Right kidney (tissue), 9 donors: ENCODE measurements around the gene CYTH3.
A peak's percentile ranks its signal among the peaks of the same experiment; 100 is the strongest.
"Not testable (repeated sequence)": the region's sequence is repeated elsewhere in the genome, so short reads cannot be mapped to it uniquely, and the experiment has no call there.

Source experiments
- DNase-seq: peaks from one replicate; pipeline ENCODE4 v3.0.0-alpha.2; 2016
- long read RNA-seq, 8 donors: transcript quantifications; one replicate each; lab custom pipeline, GENCODE V29; 2026

CYTH3 gene, protein sequence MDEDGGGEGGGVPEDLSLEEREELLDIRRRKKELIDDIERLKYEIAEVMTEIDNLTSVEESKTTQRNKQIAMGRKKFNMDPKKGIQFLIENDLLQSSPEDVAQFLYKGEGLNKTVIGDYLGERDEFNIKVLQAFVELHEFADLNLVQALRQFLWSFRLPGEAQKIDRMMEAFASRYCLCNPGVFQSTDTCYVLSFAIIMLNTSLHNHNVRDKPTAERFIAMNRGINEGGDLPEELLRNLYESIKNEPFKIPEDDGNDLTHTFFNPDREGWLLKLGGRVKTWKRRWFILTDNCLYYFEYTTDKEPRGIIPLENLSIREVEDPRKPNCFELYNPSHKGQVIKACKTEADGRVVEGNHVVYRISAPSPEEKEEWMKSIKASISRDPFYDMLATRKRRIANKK
- long read RNA-seq, donor 1, full-length matches to known transcripts, result 10 of 10 reads
- long read RNA-seq, donor 1, partial matches to known transcripts, result 0 of 10 reads
- long read RNA-seq, donor 1, other reads (novel, unspliced or antisense), result 0 of 10 reads
- long read RNA-seq, donor 2, full-length matches to known transcripts, result 4 of 4 reads
- long read RNA-seq, donor 2, partial matches to known transcripts, result 0 of 4 reads
- long read RNA-seq, donor 2, other reads (novel, unspliced or antisense), result 0 of 4 reads
- long read RNA-seq, donor 3, full-length matches to known transcripts, result 3 of 3 reads
- long read RNA-seq, donor 3, partial matches to known transcripts, result 0 of 3 reads
- long read RNA-seq, donor 3, other reads (novel, unspliced or antisense), result 0 of 3 reads
- long read RNA-seq, donor 4, full-length matches to known transcripts, result 9 of 9 reads
- long read RNA-seq, donor 4, partial matches to known transcripts, result 0 of 9 reads
- long read RNA-seq, donor 4, other reads (novel, unspliced or antisense), result 0 of 9 reads
- long read RNA-seq, donor 5, full-length matches to known transcripts, result 8 of 8 reads
- long read RNA-seq, donor 5, partial matches to known transcripts, result 0 of 8 reads
- long read RNA-seq, donor 5, other reads (novel, unspliced or antisense), result 0 of 8 reads
- long read RNA-seq, donor 6, full-length matches to known transcripts, result 7 of 7 reads
- long read RNA-seq, donor 6, partial matches to known transcripts, result 0 of 7 reads
- long read RNA-seq, donor 6, other reads (novel, unspliced or antisense), result 0 of 7 reads
- long read RNA-seq, donor 7, full-length matches to known transcripts, result 9 of 16 reads
- long read RNA-seq, donor 7, partial matches to known transcripts, result 7 of 16 reads
- long read RNA-seq, donor 7, other reads (novel, unspliced or antisense), result 0 of 16 reads
- long read RNA-seq, donor 8, full-length matches to known transcripts, result 9 of 9 reads
- long read RNA-seq, donor 8, partial matches to known transcripts, result 0 of 9 reads
- long read RNA-seq, donor 8, other reads (novel, unspliced or antisense), result 0 of 9 reads

DNA sequence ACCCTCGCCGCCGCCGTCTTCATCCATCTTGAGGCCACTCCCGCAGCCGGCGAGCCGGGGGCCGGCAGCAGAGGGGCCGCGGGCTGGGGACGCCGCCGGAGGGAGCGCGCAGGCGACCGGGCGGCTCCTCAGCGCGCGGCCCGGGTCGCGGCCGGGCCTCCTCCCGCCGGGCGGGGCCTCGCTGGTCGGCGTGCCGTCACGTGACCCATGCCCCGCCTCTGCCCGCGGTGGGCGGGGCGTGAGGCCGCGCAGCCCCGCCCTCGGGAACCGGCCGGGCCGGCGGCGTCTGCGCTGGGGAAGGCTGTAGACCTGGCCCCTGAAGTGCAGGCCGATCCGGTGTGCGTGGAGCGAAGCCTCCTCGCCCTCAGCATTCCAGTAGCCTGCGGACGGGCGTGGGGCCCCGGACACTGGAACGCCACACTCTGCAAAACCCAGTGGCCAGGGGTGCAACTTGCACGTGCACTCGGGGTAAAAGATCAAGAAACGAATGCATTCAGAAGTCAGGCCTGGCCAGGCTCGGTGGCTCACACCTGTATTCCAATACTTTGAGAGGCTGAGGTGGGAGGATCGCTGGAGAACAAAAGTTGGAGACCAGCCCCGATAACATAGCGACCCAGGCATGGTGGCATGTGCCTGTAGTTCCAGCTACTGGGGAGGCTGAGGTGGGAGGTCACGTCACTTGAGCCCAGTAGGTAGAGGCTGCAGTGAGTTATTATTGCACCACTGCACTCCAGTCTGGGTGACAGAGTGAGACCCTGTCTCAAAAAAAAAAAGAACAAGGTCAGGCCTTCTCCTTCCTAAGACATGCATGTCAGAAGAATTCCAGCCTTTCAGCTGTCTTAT, at the start of gene CYTH3:
Gene CYTH3, minus strand, starts transcription at position 144 of the 843 bp plus-strand sequence. Its CDS starts 117 bp downstream, at position 27.
- peak; percentile 92 for DNase-seq

DNA sequence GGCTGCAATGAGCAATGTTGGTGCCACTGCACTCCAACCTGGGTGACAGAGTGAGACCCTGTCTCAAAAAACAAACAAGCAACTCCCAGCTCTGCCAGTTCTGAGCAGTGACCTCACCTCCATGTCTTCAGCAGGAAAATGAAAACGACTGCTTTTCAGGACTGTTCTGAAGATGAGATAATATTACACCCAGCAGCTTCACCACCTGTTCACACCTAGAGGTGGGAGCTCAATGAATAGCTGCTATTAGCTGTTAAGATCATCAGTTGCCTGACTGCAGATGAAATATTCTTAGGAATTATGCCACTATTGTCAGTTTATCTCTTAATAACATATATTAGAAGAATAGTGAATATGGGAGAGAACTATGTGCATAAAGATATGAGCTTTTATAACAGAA, 48.4 kb upstream of the CYTH3 start:
- no peak for DNase-seq

DNA sequence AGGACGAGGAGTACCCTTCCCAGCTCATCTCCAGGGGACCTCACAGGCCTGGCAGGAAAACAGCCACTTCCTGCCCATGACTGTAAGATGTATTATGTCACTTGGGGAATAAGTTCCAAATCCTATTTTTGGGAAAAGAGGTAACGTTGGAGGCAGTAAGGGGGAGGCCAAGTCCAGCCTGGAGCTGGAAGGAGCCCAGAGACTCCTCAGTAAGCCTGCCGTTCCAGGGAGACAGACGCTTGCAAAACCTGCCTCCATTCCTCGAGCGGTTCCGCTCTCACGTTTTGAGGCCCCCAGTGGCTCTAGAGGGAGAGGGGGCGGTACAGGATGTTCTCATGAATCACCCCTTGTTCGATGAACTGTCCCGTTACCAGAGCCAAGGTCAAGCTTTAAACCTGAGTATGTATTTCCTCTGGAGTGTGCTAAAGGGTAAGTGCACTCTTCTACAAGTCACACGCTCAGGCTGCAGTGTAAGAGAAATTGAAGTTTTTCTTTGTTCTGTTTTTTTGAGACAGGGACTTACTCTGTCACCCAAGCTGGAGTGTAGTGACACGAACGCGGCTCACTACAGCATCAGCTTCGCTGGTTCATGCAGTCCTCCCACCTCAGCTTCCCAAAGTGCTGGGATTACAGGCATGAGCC, 45.5 kb upstream of the CYTH3 start:
- peak; percentile 54 for DNase-seq

DNA sequence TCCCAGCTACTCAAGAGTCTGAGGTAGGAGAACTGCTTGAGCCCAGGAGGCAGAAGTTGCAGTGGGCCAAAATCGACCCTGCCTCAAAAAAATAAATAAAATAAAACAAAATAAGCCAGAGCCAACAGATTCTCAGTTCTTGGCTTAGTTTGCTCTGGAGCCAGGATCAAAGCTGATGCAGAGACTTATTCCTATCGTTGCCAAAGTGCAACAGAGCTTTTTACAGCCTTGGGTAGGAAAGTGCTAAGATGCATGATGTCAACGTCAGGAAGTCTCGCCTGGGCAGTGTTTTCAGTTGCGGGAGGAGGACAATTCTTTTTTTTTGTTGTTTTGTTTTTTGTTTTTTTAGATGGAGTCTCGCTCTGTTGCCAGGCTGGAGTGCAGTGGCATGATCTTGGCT, 43.8 kb upstream of the CYTH3 start:
- DNase-seq, result no peak

DNA sequence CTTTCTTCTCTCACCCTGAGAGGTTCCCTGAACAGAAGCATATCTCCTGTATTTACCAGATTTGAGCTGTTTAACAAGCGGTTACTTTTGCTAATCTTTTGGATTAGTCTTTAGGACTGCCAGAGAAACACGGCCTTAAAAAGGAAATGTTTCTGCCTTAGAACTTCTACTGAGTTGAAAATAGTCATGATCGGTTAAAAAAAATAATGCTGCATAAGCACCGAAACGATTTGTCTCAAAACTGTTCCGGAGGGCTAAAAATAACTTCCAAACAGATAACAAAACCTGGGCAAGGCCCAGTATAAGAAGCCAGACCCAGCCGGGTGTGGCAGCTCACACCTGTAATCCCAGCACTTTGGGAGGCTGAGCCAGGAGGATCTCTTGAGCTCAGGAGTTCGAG, 43.3 kb upstream of the CYTH3 start:
- DNase-seq, result no peak

DNA sequence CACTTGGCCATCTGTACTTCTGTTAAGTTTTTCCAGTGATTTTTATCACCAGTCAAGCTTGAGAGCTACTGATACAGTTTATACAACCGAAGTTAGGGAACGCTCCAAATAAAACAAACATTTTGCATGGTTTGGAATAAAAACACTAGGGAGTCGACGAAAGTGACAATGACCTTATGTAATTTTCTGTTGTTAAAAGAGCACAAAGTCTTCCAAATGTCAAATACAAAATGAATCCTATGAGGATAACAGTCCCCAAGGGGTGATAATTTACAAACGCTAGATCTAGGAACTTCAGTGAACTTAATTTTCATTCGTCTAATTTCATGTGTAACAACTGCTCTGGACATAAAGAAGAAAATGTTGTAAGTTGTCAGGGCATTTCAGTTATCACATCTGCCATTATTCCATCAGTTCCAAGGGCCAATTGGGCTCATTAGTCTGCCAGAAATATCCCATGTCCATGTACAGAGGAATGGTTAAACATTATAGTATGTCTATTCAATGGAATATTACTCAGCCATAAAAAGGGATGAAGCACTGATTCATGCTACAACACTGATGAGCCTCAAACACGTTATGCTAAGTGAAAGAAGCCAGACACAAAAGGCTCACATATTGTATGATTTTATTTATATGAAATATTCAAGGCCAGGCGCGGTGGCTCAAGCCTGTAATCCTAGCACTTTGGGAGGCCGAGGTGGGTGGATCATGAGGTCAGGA, 38.0 kb upstream of the CYTH3 start:
- DNase-seq, result no peak

DNA sequence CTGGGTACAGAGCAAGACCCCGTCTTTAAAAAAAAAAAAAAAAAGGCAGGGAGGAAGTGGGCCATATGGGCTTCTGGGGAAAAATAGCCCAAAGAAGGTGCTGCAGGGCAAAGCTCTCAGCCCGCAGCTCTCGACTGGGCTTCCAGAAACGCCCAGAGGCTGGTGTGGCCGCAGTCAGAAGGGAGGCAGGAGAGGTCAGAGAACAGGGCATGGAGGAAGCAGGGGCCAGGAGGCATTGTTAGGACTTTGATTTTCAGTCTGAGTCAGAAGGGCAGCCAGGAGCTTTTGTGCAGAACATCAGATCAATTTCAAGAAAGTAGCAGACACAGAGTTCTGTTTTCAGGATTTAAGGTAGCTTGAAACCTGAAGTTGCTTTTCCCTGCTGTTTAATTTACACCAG, 35.3 kb upstream of the CYTH3 start:
- no peak for DNase-seq

DNA sequence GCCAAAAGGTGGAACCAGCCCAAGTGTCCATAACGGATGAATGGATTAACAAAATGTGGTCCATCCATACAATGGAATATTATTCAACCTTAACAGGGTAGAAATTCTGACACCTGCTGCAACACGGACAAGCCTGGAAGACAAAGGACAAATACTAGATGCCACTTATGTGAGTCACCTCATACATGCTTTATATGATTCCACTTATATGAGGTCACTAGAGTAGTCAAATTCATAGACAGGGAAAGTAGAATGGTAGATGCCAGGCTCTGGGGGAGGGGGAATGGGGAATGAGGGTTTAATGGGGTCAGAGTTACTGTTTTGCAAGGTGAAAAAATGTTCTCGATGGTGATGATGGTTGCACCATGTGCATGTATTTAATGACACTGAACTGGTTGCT, 34.0 kb upstream of the CYTH3 start:
- DNase-seq, result no peak

DNA sequence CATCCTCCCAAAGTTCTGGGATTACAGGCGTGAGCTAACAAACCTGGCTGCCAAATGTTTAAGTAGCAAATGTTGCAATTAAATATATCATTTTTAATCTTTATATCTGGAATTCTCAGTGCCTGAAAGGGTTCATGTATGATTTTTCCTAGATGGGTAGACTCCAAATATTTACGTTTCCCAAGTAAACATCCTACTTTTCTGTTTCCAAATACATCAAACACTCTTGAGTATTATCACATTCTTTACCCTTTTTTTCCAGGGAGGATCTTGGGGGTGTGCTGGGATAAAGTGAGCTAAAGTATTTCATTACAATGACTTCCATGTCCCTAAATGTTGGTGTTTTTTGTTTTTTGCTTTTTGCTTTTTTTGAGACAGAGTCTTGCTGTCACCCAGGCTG, 32.9 kb upstream of the CYTH3 start:
- DNase-seq, result no peak

DNA sequence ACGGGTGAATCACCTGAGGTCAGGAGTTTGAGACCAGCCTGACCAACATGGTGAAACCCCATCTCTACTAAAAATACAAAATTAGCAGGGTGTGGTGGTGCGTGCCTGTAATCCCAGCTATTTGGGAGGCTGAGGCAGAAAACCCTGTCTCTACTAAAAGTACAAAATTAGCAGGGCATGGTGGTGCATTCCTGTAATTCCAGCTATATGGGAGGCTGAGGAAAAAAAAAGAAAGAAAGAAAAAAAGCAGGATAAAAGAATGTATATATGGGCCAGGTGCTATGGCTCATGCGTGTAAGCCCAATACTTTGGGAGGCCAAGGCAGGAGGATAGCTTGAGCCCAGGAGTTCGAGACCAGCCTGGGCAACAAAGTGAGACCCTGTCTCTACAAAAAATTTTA, 29.0 kb upstream of the CYTH3 start:
- not testable (repeated sequence) for DNase-seq

DNA sequence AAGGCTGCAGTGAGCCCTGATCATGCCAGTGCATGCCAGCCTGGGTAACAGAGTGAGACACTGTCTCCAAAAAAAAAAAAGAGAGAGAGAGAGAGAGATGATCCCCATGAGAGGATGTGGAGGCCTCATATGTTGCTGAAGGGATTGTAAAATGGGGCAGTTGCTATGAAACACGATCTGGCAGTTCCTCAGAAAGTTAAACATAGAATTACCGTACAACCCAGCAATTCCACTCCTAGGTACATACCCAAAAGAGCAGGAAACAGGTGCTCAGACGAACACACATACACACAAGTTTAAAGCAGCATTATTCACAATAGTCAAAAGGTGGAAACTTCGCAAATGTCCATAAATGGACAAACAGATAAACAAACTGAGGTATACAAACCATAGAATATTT, 27.4 kb upstream of the CYTH3 start:
- DNase-seq, result no peak

DNA sequence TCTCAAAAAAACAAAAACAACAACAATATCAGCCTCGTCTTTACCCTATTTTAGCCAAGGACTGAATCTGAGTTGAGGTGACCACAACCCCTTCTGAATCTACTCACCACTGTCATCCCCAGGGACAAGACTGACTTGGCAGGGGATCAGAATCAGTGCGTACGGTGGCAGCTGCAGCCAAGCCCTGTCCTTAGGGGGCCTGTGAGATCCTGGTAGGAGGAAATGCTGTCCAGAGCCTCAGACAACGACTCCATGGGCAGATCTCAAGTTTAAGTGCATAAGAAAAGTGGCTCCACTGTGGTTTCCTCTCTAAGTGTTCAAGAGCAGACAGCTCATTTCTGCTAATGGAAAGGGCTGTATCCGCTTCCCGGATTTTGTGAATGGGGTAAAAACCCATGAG, 22.4 kb upstream of the CYTH3 start:
- no peak for DNase-seq

DNA sequence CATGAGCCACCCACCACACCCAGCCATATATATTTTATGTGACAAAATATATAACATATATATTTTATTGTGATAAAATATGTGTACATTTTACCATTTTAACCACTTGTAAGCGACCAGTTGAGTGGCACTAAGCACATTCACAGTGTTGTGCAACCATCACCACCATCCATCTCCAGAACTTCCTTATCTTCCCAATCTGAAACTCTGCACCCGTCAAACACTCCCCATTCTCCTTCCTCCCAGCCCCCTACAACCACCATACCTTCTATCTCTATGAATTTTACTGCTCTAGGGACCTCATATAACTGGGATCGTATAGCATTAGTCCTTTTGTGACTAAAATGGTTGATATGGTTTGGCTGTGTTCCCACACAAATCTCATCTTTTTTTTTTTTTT, 20.8 kb upstream of the CYTH3 start:
- no peak for DNase-seq

DNA sequence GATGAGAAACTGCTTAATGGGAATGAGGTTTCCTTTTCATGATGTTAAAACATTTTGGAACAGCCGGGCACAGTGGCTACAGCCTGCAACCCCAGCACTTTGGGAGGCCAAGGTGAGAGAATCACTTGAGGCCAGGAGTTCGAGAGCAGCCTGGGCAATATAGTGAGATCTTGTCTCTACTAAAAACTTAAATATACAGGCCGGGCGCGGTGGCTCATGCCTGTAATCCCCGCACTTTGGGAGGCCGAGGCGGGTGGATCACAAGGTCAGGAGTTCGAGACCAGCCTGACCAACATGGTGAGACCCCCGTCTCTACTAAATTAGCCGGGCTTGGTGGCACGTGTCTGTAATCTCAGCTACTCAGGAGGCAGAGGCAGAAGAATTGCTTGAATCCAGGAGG, 19.5 kb upstream of the CYTH3 start:
- not testable (repeated sequence) for DNase-seq

DNA sequence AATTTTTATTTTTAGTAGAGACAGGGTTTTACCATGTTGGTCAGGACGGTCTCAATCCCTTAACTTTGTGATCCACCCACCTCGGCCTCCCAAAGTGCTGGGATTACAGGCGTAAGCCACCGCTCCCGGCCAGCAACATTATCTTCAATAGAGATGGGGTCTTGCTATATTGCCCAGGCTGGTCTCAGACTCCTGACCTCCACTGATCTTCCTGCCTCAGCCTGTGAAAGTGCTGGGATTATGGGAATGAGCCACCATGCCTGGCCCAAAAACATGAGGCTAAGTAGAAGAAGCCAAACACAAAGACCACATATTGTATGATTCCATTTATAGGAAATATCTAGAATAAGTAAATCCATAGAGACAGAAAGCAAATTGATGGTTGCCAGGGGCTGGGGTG, 19.1 kb upstream of the CYTH3 start:
- no peak for DNase-seq

DNA sequence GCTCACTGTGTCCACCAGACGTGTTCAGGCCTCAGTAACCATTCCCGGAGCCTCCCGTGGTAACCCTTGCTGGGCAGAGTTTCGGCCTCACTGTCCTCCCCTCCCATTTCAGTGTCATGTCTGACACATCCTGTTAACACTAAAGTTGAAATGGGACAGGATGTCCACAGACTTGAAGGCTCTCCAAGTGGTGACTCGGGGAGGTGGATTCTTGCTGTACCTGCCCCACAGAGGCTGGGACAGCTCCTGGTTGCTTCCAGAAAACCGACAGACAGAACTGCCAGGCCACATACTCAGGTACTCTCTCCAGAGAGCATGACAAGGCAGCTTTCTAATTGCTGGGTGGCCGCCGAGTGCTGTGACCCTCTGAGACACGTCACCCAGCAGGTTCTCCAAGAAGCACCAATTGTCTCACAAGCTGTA, 17.9 kb upstream of the CYTH3 start:
- DNase-seq, result no peak

DNA sequence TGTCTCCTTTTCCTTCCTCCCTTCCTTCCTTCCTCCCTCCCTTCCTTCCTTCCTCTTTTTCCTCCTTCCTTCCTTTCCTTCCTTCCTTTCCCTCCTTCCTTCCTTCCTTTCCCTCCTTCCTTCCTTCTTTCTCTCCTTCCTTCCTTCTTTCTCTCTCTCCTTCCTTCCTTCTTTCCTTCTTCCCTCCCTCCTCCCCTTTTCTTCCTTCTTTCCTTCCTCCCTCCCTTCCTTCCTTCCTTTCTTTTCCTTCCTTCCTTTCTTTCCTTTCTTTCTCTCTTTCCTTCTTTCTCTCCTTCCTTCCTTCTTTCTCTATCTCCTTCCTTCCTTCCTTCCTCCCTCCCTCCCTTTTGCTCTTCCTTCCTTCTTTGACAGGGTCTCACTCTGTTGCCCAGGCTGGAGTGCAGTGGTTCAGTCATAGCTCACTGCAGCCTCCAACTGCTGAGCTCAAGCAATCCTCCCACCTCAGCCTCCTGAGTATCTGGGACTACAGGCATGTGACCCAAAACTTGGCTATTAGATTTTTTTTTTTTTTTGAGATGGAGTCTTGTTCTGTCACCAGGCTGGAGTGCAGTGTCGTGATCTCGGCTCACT, 15.9 kb upstream of the CYTH3 start:
- DNase-seq, result no peak

DNA sequence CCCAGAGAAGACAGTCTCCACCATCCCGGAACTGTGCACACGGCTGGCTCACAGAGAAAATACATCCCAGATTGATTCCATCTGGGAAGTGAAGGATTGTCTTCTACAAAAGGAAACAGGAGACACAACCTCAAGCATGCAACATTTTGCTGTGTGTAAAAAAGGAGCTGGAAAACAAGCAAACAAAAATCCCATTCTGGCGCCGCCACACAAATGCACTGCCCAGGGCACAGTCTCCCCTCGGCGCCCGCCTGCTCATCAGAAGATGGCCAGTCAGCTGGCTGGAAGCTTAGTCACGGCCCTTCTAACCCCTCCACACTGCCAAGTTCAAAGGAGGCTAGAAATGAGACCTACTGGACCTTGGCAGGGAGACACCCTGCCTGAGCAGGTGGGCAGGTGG, 14.1 kb upstream of the CYTH3 start:
- DNase-seq, result no peak

DNA sequence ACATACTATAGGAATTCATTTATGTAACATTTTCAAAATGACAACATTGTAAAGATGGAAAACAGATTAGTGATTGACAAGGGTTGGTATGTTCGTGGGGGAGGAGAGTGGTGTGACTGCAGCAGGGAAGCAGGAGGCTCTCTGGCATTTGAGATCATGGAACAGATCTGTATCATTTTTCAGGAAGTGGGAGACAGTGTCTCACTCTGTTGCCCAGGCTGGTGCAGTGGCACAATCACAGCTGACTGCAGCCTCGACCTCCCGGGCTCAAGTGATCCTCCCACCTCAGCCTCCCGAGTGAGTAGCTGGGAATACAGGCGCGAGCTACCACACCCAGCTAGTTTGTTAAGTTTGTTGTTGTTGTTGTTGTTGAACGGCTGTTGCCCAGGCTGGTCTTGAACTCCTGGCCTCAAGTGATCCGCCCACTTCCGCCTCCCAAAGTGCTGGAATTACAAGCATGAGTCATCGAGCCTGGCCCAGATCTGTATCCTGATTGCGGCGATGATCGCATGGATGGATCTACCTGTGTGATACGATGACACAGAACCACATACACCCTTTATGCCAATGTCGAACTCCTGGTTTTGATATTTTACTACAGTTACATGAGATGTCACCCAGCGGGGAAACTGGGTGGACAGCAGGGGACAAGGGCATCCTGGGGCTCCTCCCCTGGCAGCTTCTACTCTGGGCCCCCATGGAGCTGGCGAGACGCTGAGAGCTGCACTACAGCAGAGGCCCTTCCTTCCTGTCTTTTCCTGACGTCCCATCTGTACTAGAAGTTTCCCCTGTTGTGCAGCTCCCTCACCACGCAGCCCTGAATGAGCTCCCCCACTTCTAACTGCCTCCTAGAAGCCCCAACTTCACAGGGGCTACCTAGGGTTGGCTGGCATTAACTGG, 12.3 kb upstream of the CYTH3 start:
- no peak for DNase-seq
